Measurements from ENCODE around the gene PPP2R5D.

GRCh38 chr6:42969431-42969830, 14.9 kb upstream of the PPP2R5D start:
- TF ChIP-seq RAD21 (IDR thresholded peaks at IDR 0.05; ENCODE audit: low read depth) = no peak
- no peak for TF ChIP-seq NFIC (IDR thresholded peaks at IDR 0.05)
- TF ChIP-seq EP300 (IDR thresholded peaks at IDR 0.05; ENCODE audit: borderline replicate concordance) = no peak
- no peak for TF ChIP-seq REST (IDR thresholded peaks at IDR 0.05; ENCODE audit: low read depth)
- no peak for TF ChIP-seq TEAD4 (IDR thresholded peaks at IDR 0.05)
- no peak for TF ChIP-seq MAX (IDR thresholded peaks at IDR 0.05)
- TF ChIP-seq EGR1 (IDR thresholded peaks at IDR 0.05) = no peak
- no peak for TF ChIP-seq YY1 (IDR thresholded peaks at IDR 0.05; ENCODE audit: low read depth)
- no peak for TF ChIP-seq ZBTB7A (IDR thresholded peaks at IDR 0.05; ENCODE audit: low read depth)
- no peak for TF ChIP-seq USF1 (IDR thresholded peaks at IDR 0.05)
- no peak for TF ChIP-seq FOXM1 (IDR thresholded peaks at IDR 0.05; ENCODE audit: borderline replicate concordance, low read depth)
